Activated T-helper 1 cell treated with anti-CD3 and anti-CD28 coated beads, Interleukin-12 subunit alpha, Interleukin-12 subunit beta, Interleukin-2, Interleukin-4 antibody, amounts not matched to agents 30 ng/mL and 10 ng/mL and 1 ng/mL, durations not matched to agents 14 hours and 24 hours and 36 hours (primary cell): ENCODE data around the gene TPGS1. TPM values are rescaled to one million over a fixed set of nuclear protein-coding genes. Genes with fewer than 3 reads are reported as not detected.

Experiments
- DNase-seq: peaks from one replicate; pipeline ENCODE4 v3.0.0; 2021; ENCODE audit warnings: low spot score
- H3K27ac Mint-ChIP-seq: one replicate; pipeline ENCODE4 v1.8.0; 2021; ENCODE audit warnings: mild to moderate bottlenecking, mixed read lengths
- H3K27me3 Mint-ChIP-seq: one replicate; pipeline ENCODE4 v1.8.0; 2022; ENCODE audit warnings: mild to moderate bottlenecking, moderate library complexity, mixed read lengths; ENCODE audit not compliant: insufficient read depth
- H3K36me3 Mint-ChIP-seq: one replicate; pipeline ENCODE4 v1.8.0; 2021; ENCODE audit warnings: low read depth, mixed read lengths
- H3K4me1 Mint-ChIP-seq: one replicate; pipeline ENCODE4 v1.8.0; 2021; ENCODE audit warnings: low read depth, mixed read lengths
- H3K4me3 Mint-ChIP-seq: one replicate; pipeline ENCODE4 v1.8.0; 2021; ENCODE audit warnings: mild to moderate bottlenecking, moderate library complexity, mixed read lengths
- H3K9me3 Mint-ChIP-seq: one replicate; pipeline ENCODE4 v1.8.0; 2021; ENCODE audit warnings: mixed read lengths
- intact Hi-C: fragments of 100-400 bp; cut with micrococcal nuclease; formaldehyde crosslinking; loops from one replicate; pipeline ENCODE4 v1.15.1; 2024
- total RNA-seq: library from RNA; stranded (reverse); gene quantifications from 2 replicates; pipeline ENCODE4 v1.2.3, GENCODE V29; 2022

The TPGS1 gene
- total RNA-seq, 1 donor from 2014 or later: 17.6 TPM

- Mint-ChIP-seq H3K4me3 (peak overlapping the region; percentile 81), H3K27me3 (no peaks in the 10 kb centered on the region), H3K9me3 (no peaks in the 10 kb centered on the region), H3K36me3 (peaks cover 11% of the 10 kb centered on the region), H3K4me1 (peaks cover 50% of the 10 kb centered on the region), H3K27ac (peak overlapping the region; percentile 99)
- intact Hi-C loops: loop anchor here (1.0 kb wide), 3 partner anchors 21 to 215 kb away; partner anchors contain the start of genes BSG and CDC34
- DNase-seq: peak; percentile 90
Measured at GRCh38 chr19:510606-511100, 3.4 kb downstream of the TPGS1 start.

GRCh38 chr19:511101-511851 is 4.0 kb downstream of the TPGS1 start:
- intact Hi-C loops: loop anchor here (1.0 kb wide), 2 partner anchors 20 to 61 kb away; partner anchors contain the start of genes BSG and CDC34
- peak; percentile 85 for DNase-seq
- H3K36me3 Mint-ChIP-seq: peaks cover 11% of the 10 kb centered on the region
- H3K27ac Mint-ChIP-seq: peak overlapping the region; percentile 99
- peaks cover 50% of the 10 kb centered on the region for H3K4me1 Mint-ChIP-seq
- H3K4me3 Mint-ChIP-seq: peak overlapping the region; percentile 81
- H3K27me3 Mint-ChIP-seq: no peaks in the 10 kb centered on the region
- H3K9me3 Mint-ChIP-seq: no peaks in the 10 kb centered on the region

- Mint-ChIP-seq H3K4me1 (peaks cover 54% of the 10 kb centered on the region), H3K4me3 (no peak overlapping the region), H3K36me3 (peaks cover 13% of the 10 kb centered on the region), H3K27ac (no peak overlapping the region), H3K27me3 (no peaks in the 10 kb centered on the region), H3K9me3 (no peaks in the 10 kb centered on the region)
- no peak for DNase-seq
- intact Hi-C loops: no loop called here
Measured at GRCh38 chr19:512547-513365, 5.5 kb downstream of the TPGS1 start.

- no peaks in the 10 kb centered on the region for H3K27me3 Mint-ChIP-seq
- no peak overlapping the region for H3K27ac Mint-ChIP-seq
- H3K4me3 Mint-ChIP-seq: no peak overlapping the region
- H3K4me1 Mint-ChIP-seq: peaks cover 46% of the 10 kb centered on the region
- no peak for DNase-seq
- intact Hi-C loops: no loop called here
- peaks cover 13% of the 10 kb centered on the region for H3K36me3 Mint-ChIP-seq
- no peaks in the 10 kb centered on the region for H3K9me3 Mint-ChIP-seq
Measured at GRCh38 chr19:513368-514165, 6.3 kb downstream of the TPGS1 start.

GRCh38 chr19:514166-514663 is 6.9 kb downstream of the TPGS1 start:
- Mint-ChIP-seq H3K9me3 (no peaks in the 10 kb centered on the region), H3K36me3 (peaks cover 11% of the 10 kb centered on the region), H3K4me3 (no peak overlapping the region), H3K4me1 (peaks cover 40% of the 10 kb centered on the region), H3K27ac (no peak overlapping the region), H3K27me3 (no peaks in the 10 kb centered on the region)
- DNase-seq: no peak
- intact Hi-C loops: no loop called here

- Mint-ChIP-seq H3K36me3 (peaks cover 9% of the 10 kb centered on the region), H3K4me1 (peaks cover 12% of the 10 kb centered on the region), H3K27ac (no peak overlapping the region), H3K27me3 (no peaks in the 10 kb centered on the region), H3K9me3 (no peaks in the 10 kb centered on the region), H3K4me3 (no peak overlapping the region)
- intact Hi-C loops: no loop called here
- DNase-seq: no peak
Measured at GRCh38 chr19:517721-518597, 10.7 kb downstream of the TPGS1 start.

- no peak overlapping the region for H3K4me3 Mint-ChIP-seq
- no peak overlapping the region for H3K27ac Mint-ChIP-seq
- intact Hi-C loops: no loop called here
- peaks cover 11% of the 10 kb centered on the region for H3K4me1 Mint-ChIP-seq
- no peak for DNase-seq
- no peaks in the 10 kb centered on the region for H3K27me3 Mint-ChIP-seq
- no peaks in the 10 kb centered on the region for H3K9me3 Mint-ChIP-seq
- peaks cover 8% of the 10 kb centered on the region for H3K36me3 Mint-ChIP-seq
Measured at GRCh38 chr19:518598-519231, 11.4 kb downstream of the TPGS1 start.

- Mint-ChIP-seq H3K36me3 (peaks cover 2% of the 10 kb centered on the region), H3K4me3 (no peak overlapping the region), H3K27ac (no peak overlapping the region), H3K9me3 (no peaks in the 10 kb centered on the region), H3K27me3 (no peaks in the 10 kb centered on the region), H3K4me1 (peaks cover 5% of the 10 kb centered on the region)
- DNase-seq: no peak
- intact Hi-C loops: no loop called here
Measured at GRCh38 chr19:519449-519865, 12.2 kb downstream of the TPGS1 start.

GRCh38 chr19:522726-523125 is 15.4 kb downstream of the TPGS1 start:
- no peak overlapping the region for H3K27ac Mint-ChIP-seq
- no peaks in the 10 kb centered on the region for H3K27me3 Mint-ChIP-seq
- no peak overlapping the region for H3K4me3 Mint-ChIP-seq
- H3K36me3 Mint-ChIP-seq: no peaks in the 10 kb centered on the region
- H3K4me1 Mint-ChIP-seq: no peaks in the 10 kb centered on the region
- H3K9me3 Mint-ChIP-seq: no peaks in the 10 kb centered on the region
- no peak for DNase-seq
- intact Hi-C loops: no loop called here

- H3K9me3 Mint-ChIP-seq: no peaks in the 10 kb centered on the region
- intact Hi-C loops: no loop called here
- H3K4me1 Mint-ChIP-seq: no peaks in the 10 kb centered on the region
- no peak overlapping the region for H3K27ac Mint-ChIP-seq
- no peak for DNase-seq
- H3K4me3 Mint-ChIP-seq: no peak overlapping the region
- no peaks in the 10 kb centered on the region for H3K36me3 Mint-ChIP-seq
- no peaks in the 10 kb centered on the region for H3K27me3 Mint-ChIP-seq
Measured at GRCh38 chr19:524062-524674, 16.9 kb downstream of the TPGS1 start.

GRCh38 chr19:525029-525428 is 17.7 kb downstream of the TPGS1 start:
- no peaks in the 10 kb centered on the region for H3K36me3 Mint-ChIP-seq
- H3K4me1 Mint-ChIP-seq: no peaks in the 10 kb centered on the region
- intact Hi-C loops: no loop called here
- no peaks in the 10 kb centered on the region for H3K9me3 Mint-ChIP-seq
- H3K4me3 Mint-ChIP-seq: no peak overlapping the region
- H3K27me3 Mint-ChIP-seq: no peaks in the 10 kb centered on the region
- no peak for DNase-seq
- H3K27ac Mint-ChIP-seq: no peak overlapping the region
